H1 (cell line): ENCODE results near the gene POU6F2. TPM values are rescaled to one million over a fixed set of nuclear protein-coding genes. Genes with fewer than 3 reads are reported as not detected.

ENCODE experiments used
- FOSL1 ChIP-seq: IDR thresholded peaks from 2 replicates; pipeline ENCODE4 v1.6.1; 2011; ENCODE audit warnings: mild to moderate bottlenecking, low read depth, low read length, moderate library complexity; ENCODE audit not compliant: insufficient read depth
- JUN ChIP-seq: IDR thresholded peaks from 2 replicates; pipeline ENCODE4 v1.6.1; 2011; ENCODE audit warnings: low read depth, mild to moderate bottlenecking, improper control_type of control experiment, low read length
- MAFK ChIP-seq: IDR thresholded peaks from 2 replicates; pipeline ENCODE4 v1.6.1; 2012; ENCODE audit warnings: low read depth, mild to moderate bottlenecking, improper control_type of control experiment, low read length
- PHF8 ChIP-seq: fragments of 200-600 bp; sonication (generic); conservative IDR thresholded peaks from 2 replicates; pipeline ENCODE4 v1.7.1; 2012; ENCODE audit warnings: low read depth, mild to moderate bottlenecking, inconsistent platforms, low read length, moderate library complexity
- RXRA ChIP-seq: IDR thresholded peaks from 2 replicates; pipeline ENCODE4 v1.6.1; 2011; ENCODE audit warnings: low read depth, mild to moderate bottlenecking, low read length, moderate library complexity; ENCODE audit not compliant: insufficient read depth
- YY1 ChIP-seq: IDR thresholded peaks from 2 replicates; pipeline ENCODE4 v1.6.1; 2011; ENCODE audit warnings: low read depth, mild to moderate bottlenecking, low read length
- polyA plus RNA-seq, 7 experiments: library from polyadenylated mRNA; depleted of rRNA in 3 of 7; stranded (reverse) in 5 of 7; unstranded in 2 of 7; fragments of >200 nt in 5 of 7; fragments of 200-250 nt in 2 of 7; gene quantifications; 1 replicate in 5 of 7; 2 replicates in 1 of 7; 4 replicates in 1 of 7; pipeline versions ENCODE4 v1.2.1 to v1.2.3, GENCODE V29; 2011 to 2013; ENCODE audit warnings: missing spikeins in 2 of 7, mixed read lengths in 2 of 7
- total RNA-seq: library from RNA; stranded (reverse); fragmentation: NEBNext Ultra II Directional; extraction: Animal tissue kit (Norgen Biotek cat#: 25700); gene quantifications from 2 replicates; pipeline ENCODE4 v1.2.1, GENCODE V29; 2021

Gene POU6F2
- total and polyA plus RNA-seq, 2 of the 8 experiments (the other 6 are each of a cell fraction or from before 2014, with no cell fraction given), result 1.1 to 2.0 TPM

- no peak for TF ChIP-seq FOSL1
- TF ChIP-seq YY1, result no peak
- TF ChIP-seq RXRA, result no peak
- no peak for TF ChIP-seq JUN
- no peak for TF ChIP-seq PHF8
- no peak for TF ChIP-seq MAFK
Measured at GRCh38 chr7:39507866-39508551, 530.3 kb downstream of the POU6F2 start (continued).
